ENCODE results near the gene HOXA1.

Gene HOXA1

GRCh38 chr7:27116031-27116961, 20.5 kb upstream of the HOXA1 start:
- no peak for DNase-seq

- no peak for DNase-seq
Observed at GRCh38 chr7:27115221-27116026, 19.6 kb upstream of the HOXA1 start.

DNA sequence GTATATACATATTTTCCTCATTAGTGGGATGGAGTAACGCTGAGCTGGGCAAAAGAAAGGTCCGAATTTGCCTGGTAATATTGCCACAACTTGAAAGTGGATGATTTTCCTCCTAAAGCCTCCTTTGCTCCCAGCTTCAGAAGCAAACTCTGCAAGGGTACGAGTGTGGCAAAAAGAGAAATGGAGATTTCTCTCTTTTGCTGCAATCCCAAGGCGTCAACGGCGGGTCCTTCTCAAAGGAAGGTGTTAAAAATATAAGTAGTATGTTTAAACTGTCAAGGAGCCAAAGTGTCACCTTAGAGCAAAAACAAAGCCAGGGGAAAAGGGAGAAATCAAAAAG, 19.1 kb upstream of the HOXA1 start:
- DNase-seq = no peak

GRCh38 chr7:27113991-27114769, 18.4 kb upstream of the HOXA1 start:
- DNase-seq = no peak

DNA sequence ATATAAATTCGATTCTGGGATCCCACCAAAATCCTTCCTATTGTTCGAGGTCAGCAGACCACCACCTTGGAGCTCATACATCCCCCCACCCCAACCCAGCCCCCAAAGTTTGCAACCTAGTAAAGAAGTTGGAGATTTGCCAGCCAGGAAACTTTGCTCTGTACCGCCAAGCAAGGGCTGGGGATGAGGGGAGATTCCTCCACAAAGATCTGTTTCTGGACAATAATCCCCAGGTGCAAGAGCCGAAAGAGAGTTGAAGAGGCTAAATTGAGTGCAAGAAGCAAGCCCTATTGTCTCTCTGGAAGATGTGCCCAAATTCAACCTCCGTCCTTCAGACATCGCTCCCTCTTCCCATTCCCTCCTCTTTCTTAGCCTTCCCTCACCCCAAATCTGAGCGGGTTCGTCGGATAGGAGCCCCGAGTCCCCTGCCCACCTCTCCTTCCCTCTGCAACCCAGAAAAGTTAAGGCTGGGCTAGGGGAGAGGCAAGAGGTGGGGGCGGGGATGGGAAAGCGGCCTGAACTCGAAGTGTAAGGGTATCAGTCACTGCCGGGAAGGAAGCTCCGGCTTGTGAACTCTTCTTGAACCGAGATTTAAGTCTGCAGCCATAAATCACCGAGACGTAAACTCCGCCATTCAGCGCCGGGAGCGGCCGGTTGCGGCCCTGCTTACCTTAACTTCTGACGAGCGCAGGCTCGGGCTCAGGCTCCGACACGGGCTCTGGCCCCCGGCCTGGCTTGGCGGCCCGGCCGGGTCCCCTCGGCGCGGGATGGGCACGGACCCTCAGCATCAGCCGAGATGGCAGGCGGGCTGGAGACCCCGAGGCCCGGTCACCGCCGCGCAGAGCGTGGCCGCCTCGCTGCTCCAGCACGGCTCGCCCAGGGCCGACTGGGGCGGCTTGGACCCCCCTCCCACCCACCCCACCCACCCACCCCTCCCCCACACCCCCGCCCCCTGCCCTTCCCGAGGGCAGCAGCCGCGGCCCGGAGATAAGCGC, 17.5 kb upstream of the HOXA1 start:
- DNase-seq = no peak

DNA sequence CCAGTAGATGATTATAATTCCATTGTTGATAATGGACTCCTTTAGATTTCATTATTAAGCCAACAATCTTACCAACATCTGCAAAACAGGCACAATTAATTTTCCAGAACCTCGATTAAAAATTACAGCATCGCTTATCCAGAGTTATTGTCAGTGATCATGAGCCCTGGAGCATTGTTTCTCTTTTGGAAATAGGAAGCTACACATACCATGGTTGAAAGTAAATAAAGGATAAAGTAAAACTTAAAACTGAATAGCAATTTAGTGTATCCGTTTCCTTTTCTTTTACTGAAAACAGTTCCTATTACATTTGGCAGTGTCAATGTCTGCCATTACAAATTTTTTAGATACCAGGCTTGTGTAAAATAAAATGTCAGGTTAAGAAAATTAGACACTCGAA, 16.6 kb upstream of the HOXA1 start:
- no peak for DNase-seq

DNA sequence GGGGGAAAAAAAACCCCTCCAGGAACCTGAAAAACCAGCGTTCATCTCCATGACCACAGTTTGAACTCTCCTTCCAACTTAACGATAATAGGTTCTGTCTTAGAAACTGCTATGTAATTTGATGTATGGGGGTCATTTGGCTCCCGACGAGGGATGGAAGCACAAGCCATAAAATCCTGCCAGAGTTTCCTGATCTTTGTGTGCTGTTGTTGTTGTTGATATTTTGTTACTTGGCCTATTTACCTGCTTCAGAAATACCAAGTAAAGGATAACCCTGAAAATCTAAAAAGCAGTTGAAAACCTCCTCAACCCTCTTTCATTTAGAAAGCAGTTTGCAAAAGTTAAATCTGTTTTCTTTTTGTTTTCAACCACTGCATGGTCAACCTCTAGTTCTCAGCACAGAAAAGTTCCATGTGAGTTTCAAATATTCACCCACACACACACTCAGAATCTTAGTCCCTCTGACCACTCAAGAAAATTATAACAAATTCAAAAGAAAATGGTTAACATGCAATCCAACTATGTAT, 16.0 kb upstream of the HOXA1 start:
- no peak for DNase-seq

GRCh38 chr7:27111042-27111750, 15.4 kb upstream of the HOXA1 start:
- DNase-seq = no peak

GRCh38 chr7:27110186-27111031, 14.6 kb upstream of the HOXA1 start:
- no peak for DNase-seq

DNA sequence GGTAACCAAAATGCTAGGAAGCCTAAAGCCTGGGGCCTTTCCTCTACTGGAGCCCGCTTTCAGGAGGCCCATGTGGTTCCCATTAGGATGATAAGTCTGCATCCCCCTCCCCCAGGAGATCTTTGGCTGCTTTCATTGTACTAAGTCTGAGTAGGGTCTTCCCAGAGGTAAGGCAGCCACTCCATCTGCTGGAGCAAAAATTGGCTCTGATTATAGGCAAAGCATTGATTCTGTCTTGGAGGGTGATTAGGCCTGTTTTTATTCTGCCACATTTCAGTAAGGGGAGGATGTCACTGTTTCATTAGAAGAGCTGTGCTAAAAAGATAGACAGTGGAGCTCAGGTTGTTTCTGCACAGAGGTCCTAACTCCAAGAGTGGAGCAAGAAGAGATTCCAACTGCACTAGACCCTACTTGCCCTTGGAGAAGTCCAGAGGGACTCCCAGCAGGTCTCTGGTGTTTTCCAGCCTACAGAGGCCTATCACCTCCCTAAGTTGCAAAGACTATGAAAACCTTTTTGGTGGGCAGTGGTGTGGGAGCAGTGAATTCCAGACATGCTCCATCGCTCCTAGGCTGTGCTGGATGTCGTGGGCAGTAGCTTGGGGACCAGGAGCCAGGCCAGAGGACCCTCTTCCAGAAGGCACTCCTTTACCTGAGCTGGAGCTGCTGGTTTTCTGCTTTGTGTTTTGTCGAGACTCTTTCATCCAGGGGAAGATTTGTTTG, 13.8 kb upstream of the HOXA1 start:
- DNase-seq = no peak

- DNase-seq = no peak
Observed at GRCh38 chr7:27108390-27109127, 12.8 kb upstream of the HOXA1 start.

- DNase-seq = no peak
Observed at GRCh38 chr7:27107391-27108381, 11.9 kb upstream of the HOXA1 start.

DNA sequence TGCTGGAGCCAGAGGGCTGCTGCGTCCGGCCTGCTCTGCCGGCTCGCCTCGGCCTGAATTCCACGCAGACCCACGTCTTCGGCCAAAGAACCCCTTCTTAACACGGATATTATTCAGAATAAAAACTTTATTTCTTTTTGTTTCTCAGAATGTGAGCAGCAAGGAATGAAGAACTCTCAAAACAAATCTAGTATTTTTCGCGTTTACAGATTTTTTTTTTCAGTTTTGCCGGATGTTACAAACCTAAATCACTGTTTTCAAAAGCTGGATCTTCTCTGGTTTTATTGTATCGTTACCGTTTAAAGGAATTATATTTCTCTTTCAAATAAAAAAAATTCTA, 11.1 kb upstream of the HOXA1 start:
- DNase-seq = no peak

- no peak for DNase-seq
Observed at GRCh38 chr7:27106181-27106900, 10.5 kb upstream of the HOXA1 start.

DNA sequence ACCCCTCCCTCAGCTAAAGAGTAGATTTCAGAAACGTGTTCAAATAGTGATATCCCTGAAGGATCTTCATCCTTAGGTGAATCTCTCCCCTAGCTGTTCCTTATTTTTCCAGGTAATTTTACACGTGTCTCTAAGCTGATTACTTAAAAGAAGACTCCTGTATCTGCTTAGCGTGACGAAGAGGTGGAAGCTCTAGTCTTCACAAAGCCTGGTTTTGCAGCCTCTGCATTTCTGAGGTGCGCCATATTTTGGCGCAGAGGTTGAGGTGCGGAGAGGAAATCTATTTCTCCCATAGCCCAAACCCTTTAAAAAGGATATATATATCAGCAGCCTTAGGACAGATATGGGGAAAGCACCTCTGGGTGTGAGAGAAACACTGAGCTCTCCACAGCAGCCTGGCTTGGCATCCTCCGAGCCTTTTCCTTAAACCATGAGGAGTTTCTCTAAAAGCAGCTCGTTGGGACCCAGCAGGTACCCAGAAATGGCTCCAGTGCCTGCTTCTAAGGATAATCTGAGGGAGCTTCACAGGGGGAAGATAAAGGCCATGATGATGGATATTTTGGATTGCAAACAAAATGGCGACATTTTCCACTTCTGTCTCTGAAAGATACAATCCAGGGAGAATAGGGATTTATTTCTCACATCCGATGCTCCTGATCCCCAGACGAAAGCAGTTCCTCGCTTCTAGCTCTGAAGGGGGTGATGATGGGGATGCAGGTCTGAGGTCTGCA, 9.7 kb upstream of the HOXA1 start:
- DNase-seq = no peak
